GM12878 (cell line): ENCODE results near the gene GLT1D1. TPM values are rescaled to one million over a fixed set of nuclear protein-coding genes. Genes with fewer than 3 reads are reported as not detected.

Source experiments
- ATAC-seq: fragments of 200-7000 bp; cut with Tn5 transposase; 3 replicates; pipeline ENCODE4 v1.9.1; 2020; ENCODE audit warnings: mild to moderate bottlenecking, moderate library complexity
- BruUV-seq: library from RNA; stranded (reverse); fragments of 400-500 nt; replicated peaks from 2 replicates; lab custom pipeline; 2021; lab: Mats Ljungman, UMichigan
- CTCF ChIA-PET: fragments of 300-600 bp; sonication (Branson Sonifier 250); formaldehyde crosslinking; extraction: SDS; loops from one replicate; lab custom pipeline; 2021; ENCODE audit warnings: inconsistent platforms; lab: Yijun Ruan, JAX
- POLR2A ChIA-PET: fragments of 350-600 bp; formaldehyde crosslinking; extraction: SDS; loops from one replicate; lab custom pipeline; 2021; ENCODE audit warnings: inconsistent platforms; lab: Charles Lee
- RAD21 ChIA-PET: fragments of 300-600 bp; sonication (Branson Sonifier 250); formaldehyde crosslinking; loops from one replicate; lab custom pipeline; 2023; ENCODE audit warnings: antibody characterized with exemption; ENCODE audit not compliant: unreplicated experiment; lab: Charles Lee
- SMC1A ChIA-PET: fragments of 300-600 bp; sonication (Branson Sonifier 250); formaldehyde crosslinking; loops from one replicate; lab custom pipeline; 2023; ENCODE audit not compliant: unreplicated experiment, uncharacterized antibody; lab: Charles Lee
- DNase-seq: peaks from one replicate; pipeline ENCODE4 v3.0.0-alpha.2; 2011; ENCODE audit warnings: low read depth, low spot score
- FAIRE-seq: peaks from 3 replicates; lab custom pipeline; 2011; peaks lifted over from hg19 to GRCh38; lab: Jason Lieb, UNC
- H2AFZ ChIP-seq: 2 replicates; pipeline ENCODE4 v1.6.0; 2011; ENCODE audit warnings: low read depth, low read length, control low read depth; ENCODE audit not compliant: control insufficient read depth
- H3K27ac ChIP-seq: 2 replicates; pipeline ENCODE4 v1.5.1; 2011; ENCODE audit warnings: control low read depth; ENCODE audit not compliant: control insufficient read depth, insufficient read depth
- H3K27me3 ChIP-seq, 2 experiments: replicated peaks in 1 of 2; 2 replicates each; pipeline versions ENCODE4 v1.6.0 to v1.6.1; 2011; ENCODE audit warnings: low read length in 1 of 2; ENCODE audit not compliant: control insufficient read depth in 2 of 2, insufficient read depth in 2 of 2
- H3K36me3 ChIP-seq, 2 experiments: 2 replicates each; pipeline ENCODE4 v1.5.1; 2011; ENCODE audit warnings: low read length in 1 of 2; ENCODE audit not compliant: control insufficient read depth in 2 of 2, insufficient read depth in 2 of 2
- H3K4me1 ChIP-seq: 2 replicates; pipeline ENCODE4 v1.6.1; 2011; ENCODE audit warnings: mild to moderate bottlenecking, low read length, moderate library complexity, mixed read lengths; ENCODE audit not compliant: control insufficient read depth, insufficient read depth
- H3K4me2 ChIP-seq: 2 replicates; pipeline ENCODE4 v1.6.0; 2011; ENCODE audit warnings: control low read depth; ENCODE audit not compliant: control insufficient read depth, insufficient read depth
- H3K4me3 ChIP-seq: fragments of 200-600 bp; sonication (generic); 2 replicates; pipeline ENCODE4 v1.5.1; 2016
- H3K79me2 ChIP-seq: 2 replicates; pipeline ENCODE4 v1.6.0; 2011; ENCODE audit warnings: low read length; ENCODE audit not compliant: control insufficient read depth, insufficient read depth
- H3K9ac ChIP-seq: 2 replicates; pipeline ENCODE4 v1.8.0; 2011; ENCODE audit warnings: low read length, control low read depth, mixed read lengths; ENCODE audit not compliant: control insufficient read depth, insufficient read depth
- H3K9me3 ChIP-seq: replicated peaks from 3 replicates; pipeline ENCODE4 v1.5.1; 2011; ENCODE audit warnings: mild to moderate bottlenecking, low read length; ENCODE audit not compliant: control insufficient read depth, insufficient read depth
- H4K20me1 ChIP-seq: 2 replicates; pipeline ENCODE4 v1.6.0; 2011; ENCODE audit not compliant: control insufficient read depth, insufficient read depth
- CHD1 ChIP-seq: IDR thresholded peaks from 2 replicates; pipeline ENCODE4 v1.6.1; 2012; ENCODE audit warnings: low read depth, low read length, improper control_type of control experiment
- CUX1 ChIP-seq: IDR thresholded peaks from 2 replicates; pipeline ENCODE4 v1.6.1; 2012; ENCODE audit warnings: improper control_type of control experiment, low read depth, low read length; ENCODE audit not compliant: insufficient replicate concordance
- GATAD2B ChIP-seq: fragments of 450-650 bp; conservative IDR thresholded peaks from 2 replicates; pipeline ENCODE4 v1.6.1; 2017; ENCODE audit warnings: low read depth, mild to moderate bottlenecking, moderate library complexity
- MXI1 ChIP-seq: fragments of 150-350 bp; IDR thresholded peaks from 2 replicates; pipeline ENCODE4 v1.6.1; 2011; ENCODE audit warnings: low read depth, mild to moderate bottlenecking, inconsistent platforms, low read length, improper control_type of control experiment
- POU2F2 ChIP-seq: IDR thresholded peaks from 3 replicates; pipeline ENCODE4 v1.6.1; 2011; ENCODE audit warnings: low read depth, mild to moderate bottlenecking, low read length, borderline replicate concordance
- RFX5 ChIP-seq: IDR thresholded peaks from 2 replicates; pipeline ENCODE4 v1.6.1; 2011; ENCODE audit warnings: low read depth, low read length, improper control_type of control experiment
- SREBF1 ChIP-seq: IDR thresholded peaks from 2 replicates; pipeline ENCODE4 v1.6.1; 2012; ENCODE audit warnings: mild to moderate bottlenecking, low read length
- SREBF2 ChIP-seq: IDR thresholded peaks from 2 replicates; pipeline ENCODE4 v1.6.1; 2012; ENCODE audit warnings: mild to moderate bottlenecking, low read length
- YBX1 ChIP-seq: fragments of 450-650 bp; IDR thresholded peaks from 2 replicates; pipeline ENCODE4 v1.6.1; 2016; ENCODE audit warnings: antibody characterized with exemption
- YY1 ChIP-seq: IDR thresholded peaks from 2 replicates; pipeline ENCODE4 v1.6.1; 2011; ENCODE audit warnings: low read depth, mild to moderate bottlenecking, low read length
- WGBS: methylation state at CpG from one replicate; pipeline ENCODE4 v1.1.6; 2016; ENCODE audit warnings: low lambda C conversion rate; ENCODE audit not compliant: insufficient replicate concordance, insufficient coverage; ENCODE audit errors: missing lambda C conversion rate; 5-methylcytosine and 5-hydroxymethylcytosine counted together
- in situ Hi-C: fragments of 300-500 bp; cut with MboI; formaldehyde crosslinking; loops from 9 replicates; pipeline ENCODE4 v1.14.3; 2018; ENCODE audit warnings: mixed read lengths
- intact Hi-C: fragments of 100-400 bp; cut with micrococcal nuclease; formaldehyde crosslinking; loops from one replicate; pipeline ENCODE4 v1.14.2; 2022; ENCODE audit not compliant: unreplicated experiment
- polyA plus RNA-seq, 11 experiments: library from polyadenylated mRNA; depleted of rRNA in 4 of 11; unstranded in 6 of 11; stranded (reverse) in 5 of 11; fragments of >200 nt; fragmentation: Nextera tagmentation in 4 of 11; fragmentation: Illumina TruSeq in 1 of 11; extraction: Ambion mirVana in 4 of 11; extraction: Trizol in 1 of 11; gene quantifications; 1 replicate in 1 of 11; 2 replicates in 10 of 11; pipeline versions ENCODE4 v1.2.1 to v1.2.3, GENCODE V29; 2011 to 2016; ENCODE audit warnings: inconsistent platforms in 2 of 11, missing spikeins in 2 of 11, low read depth in 1 of 11
- total RNA-seq, 4 experiments: library from RNA; depleted of rRNA in 3 of 4; stranded (reverse); fragments of >200 nt in 3 of 4; fragmentation: Illumina TruSeq in 1 of 4; extraction: Trizol in 1 of 4; gene quantifications; 2 replicates each; pipeline versions ENCODE4 v1.2.1 to v1.2.3, GENCODE V29; 2013 to 2021

Gene GLT1D1
- total and polyA plus RNA-seq, 10 of the 15 experiments (the other 5 are each of a cell fraction or from before 2014, with no cell fraction given) = 0.42 to 62.8 (median 3.0) TPM

- TF ChIP-seq POU2F2 (no peak), CUX1 (no peak), GATAD2B (no peak), YBX1 (no peak), SREBF2 (no peak), RFX5 (no peak), YY1 (no peak), CHD1 (no peak), SREBF1 (no peak), MXI1 (no peak)
- no peak overlapping the region for H3K27ac ChIP-seq
- no TSS peak for BruUV-seq
- RAD21 ChIA-PET = no interaction called here
- H3K79me2 ChIP-seq = no peaks in the 10 kb centered on the region
- no peaks in the 10 kb centered on the region for H3K36me3 ChIP-seq
- H4K20me1 ChIP-seq = no peaks in the 10 kb centered on the region
- WGBS = 44% methylated on average over 3 of the region's 3 CpGs
- POLR2A ChIA-PET = no interaction called here
- no peak overlapping the region for H3K4me3 ChIP-seq
- FAIRE-seq (no peak), ATAC-seq (no peak), DNase-seq (no peak)
- no peak overlapping the region for H3K9ac ChIP-seq
- no peaks in the 10 kb centered on the region for H3K4me1 ChIP-seq
- H3K4me2 ChIP-seq = no peak overlapping the region
- in situ Hi-C loops = no loop called here
- CTCF ChIA-PET = no interaction called here
- SMC1A ChIA-PET = no interaction called here
- H3K9me3 ChIP-seq = no peaks in the 10 kb centered on the region
- no peaks in the 10 kb centered on the region; a peak in 1 of 4 replicates for H3K27me3 ChIP-seq
- intact Hi-C loops = no loop called here
- no peak overlapping the region for H2AFZ ChIP-seq
These were observed 171.8 kb downstream of the GLT1D1 start for GRCh38 chr12:129025055-129025454.
